Gastroesophageal sphincter (tissue), 3 donors: ENCODE data around the gene TUBB8.

Source experiments
- CTCF ChIP-seq, 4 experiments: fragments of 200-600 bp in 2 of 4; fragments of 450-650 bp in 2 of 4; sonication (generic) in 1 of 4; IDR thresholded peaks; one replicate each; pipeline ENCODE4 v1.5.1; 2017 to 2019; ENCODE audit warnings: antibody characterized with exemption in 4 of 4, mild to moderate bottlenecking in 2 of 4, moderate library complexity in 2 of 4
- POLR2A ChIP-seq, 2 donors: fragments of 450-650 bp; IDR thresholded peaks; one replicate each; pipeline ENCODE4 v1.6.1; 2017; ENCODE audit warnings: antibody characterized with exemption in 2 of 2, mild to moderate bottlenecking in 2 of 2, moderate library complexity in 1 of 2
- POLR2AphosphoS5 ChIP-seq: sonication (generic); formaldehyde crosslinking; IDR thresholded peaks from one replicate; pipeline ENCODE4 v1.6.1; 2017; ENCODE audit warnings: antibody characterized with exemption

DNA sequence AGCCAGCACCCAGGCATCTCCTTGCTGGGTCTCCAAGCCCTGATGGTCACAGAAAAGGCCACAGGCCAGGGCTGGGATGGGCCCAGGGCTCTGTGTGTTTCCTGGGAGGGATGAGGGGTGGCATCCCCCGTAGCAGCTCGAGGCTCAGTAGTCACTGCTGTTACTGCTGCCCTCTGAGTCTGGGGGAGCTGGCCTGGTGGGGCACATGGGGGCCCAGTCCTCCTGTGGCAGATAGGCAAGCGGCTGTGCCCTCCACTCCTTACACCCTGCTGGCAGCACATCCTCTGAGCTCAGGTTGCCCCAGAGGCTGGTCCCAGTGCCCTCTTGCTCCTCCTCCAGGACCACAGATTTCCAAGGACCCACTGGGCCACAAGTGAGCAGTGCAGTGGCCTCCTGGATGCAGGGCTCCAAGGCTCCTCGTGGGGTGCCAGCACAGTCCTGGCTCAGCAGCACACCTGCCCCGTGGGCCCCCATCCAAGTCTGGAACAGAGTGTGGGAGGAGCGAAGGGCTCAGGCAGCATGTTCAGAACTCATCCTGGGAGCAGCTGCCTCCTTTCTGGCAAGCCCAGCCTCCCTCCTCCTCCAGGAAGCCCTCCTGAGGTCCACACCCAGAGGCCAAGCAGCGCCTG lies 31.5 kb upstream of the TUBB8 start:
- TF ChIP-seq CTCF (IDR thresholded peaks at IDR 0.05) (no peak), POLR2A (IDR thresholded peaks at IDR 0.05) (no peak), POLR2AphosphoS5 (no peak)
